Heart left ventricle (tissue), 16 donors: ENCODE results near the gene NCOA6. TPM values are rescaled to one million over a fixed set of nuclear protein-coding genes. Genes with fewer than 3 reads are reported as not detected.
"Not testable (repeated sequence)": the region's sequence is repeated elsewhere in the genome, so short reads cannot be mapped to it uniquely, and the experiment has no call there.

Source experiments
- ATAC-seq, 4 donors: fragments of 200-7000 bp; cut with Tn5 transposase; one replicate each; pipeline ENCODE4 v1.9.1; 2020 to 2022; ENCODE audit warnings: moderate library complexity in 4 of 4, mild to moderate bottlenecking in 3 of 4, moderate number of reproducible peaks in 1 of 4
- DNase-seq, 5 donors: peaks; one replicate each; pipeline ENCODE4 v3.0.0-alpha.2; 2020
- H3K27ac ChIP-seq, 12 donors: fragments of 200-600 bp; sonication (generic) in 4 of 12; one replicate each; pipeline versions ENCODE4 v1.5.0 to v1.8.0; 2016 to 2022; ENCODE audit warnings: mild to moderate bottlenecking in 2 of 12
- H3K27me3 ChIP-seq, 9 donors: fragments of 200-600 bp; sonication (generic) in 2 of 9; one replicate each; pipeline versions ENCODE4 v1.5.1 to v1.8.0; 2016 to 2022; ENCODE audit warnings: mild to moderate bottlenecking in 3 of 9
- H3K36me3 ChIP-seq, 9 donors: fragments of 200-600 bp; sonication (generic) in 2 of 9; one replicate each; pipeline versions ENCODE4 v1.5.0 to v1.8.0; 2018 to 2022; ENCODE audit warnings: mild to moderate bottlenecking in 2 of 9
- H3K4me1 ChIP-seq, 12 donors: fragments of 200-600 bp; sonication (generic) in 4 of 12; one replicate each; pipeline versions ENCODE4 v1.5.0 to v1.8.0; 2016 to 2022; ENCODE audit warnings: mild to moderate bottlenecking in 3 of 12
- H3K4me3 ChIP-seq, 12 donors: fragments of 200-600 bp; sonication (generic) in 4 of 12; one replicate each; pipeline versions ENCODE4 v1.5.0 to v1.8.0; 2017 to 2022; ENCODE audit warnings: mild to moderate bottlenecking in 9 of 12, moderate library complexity in 4 of 12
- H3K9me3 ChIP-seq, 12 donors: fragments of 200-600 bp; sonication (generic) in 4 of 12; one replicate each; pipeline versions ENCODE4 v1.5.0 to v1.8.0; 2016 to 2022; ENCODE audit warnings: mild to moderate bottlenecking in 1 of 12
- CTCF ChIP-seq, 12 donors: fragments of 200-600 bp; sonication (generic) in 4 of 12; IDR thresholded peaks; one replicate each; pipeline versions ENCODE4 v1.5.0 to v1.8.0; 2018 to 2022; ENCODE audit warnings: antibody characterized with exemption in 12 of 12, mild to moderate bottlenecking in 5 of 12
- POLR2A ChIP-seq, 2 donors: fragments of 450-650 bp; IDR thresholded peaks; one replicate each; pipeline ENCODE4 v1.6.1; 2017; ENCODE audit warnings: antibody characterized with exemption in 2 of 2, mild to moderate bottlenecking in 2 of 2, moderate library complexity in 2 of 2
- WGBS, 4 donors: extraction: QIAGEN DNeasy Blood & Tissue Kit in 2 of 4; methylation state at CpG; one replicate each; pipeline versions ENCODE4 v1.1.5 to v1.1.7; 2013 to 2018; 5-methylcytosine and 5-hydroxymethylcytosine counted together
- intact Hi-C, 10 donors: fragments of 100-400 bp; cut with DNase I; formaldehyde crosslinking; loops; one replicate each; pipeline versions ENCODE4 v1.11.1 to v1.14.2; 2022
- polyA plus RNA-seq, 2 donors: library from polyadenylated mRNA; stranded (reverse); fragments of 200-250 nt; gene quantifications; one replicate each; pipeline ENCODE4 v1.2.3, GENCODE V29; 2013
- total RNA-seq, 9 donors: library from RNA; depleted of rRNA in 2 of 9; stranded (reverse); fragments of >200 nt in 2 of 9; fragmentation: NEBNext Ultra II Directional in 3 of 9; extraction: Animal tissue kit (Norgen Biotek cat#: 25700) in 3 of 9; gene quantifications; one replicate each; pipeline versions ENCODE4 v1.1.0 to v1.2.4, GENCODE V29; 2016 to 2023
- donor health status: ischemic (EF 13 %, LVEDD 7.1; RV severe dilation, severe dysfunction).
- donor health status: healthy with polysubstance abuse.
- donor health status: DM: no; HTN: yes; CAD: no.
- donor health status: DM: no; HTN: no; CAD: no.
- donor health status: ischemic (EF 25% LVEDD 6.9; RV normal size, moderate dysfunction).
- donor health status: ischemic (EF 25% LVEDD 5.7; RV mildly dilated, moderate dysfunction).
- donor health status: healthy.
- donor health status: DM: yes; HTN: yes; CAD: no.
- donor health status: ischemic (EF 35%, LVEDD 5.7; RV mildly dilated, moderate dysfunction).
- donor health status: nonischemic (EF 11% LVEDD 7.7; RV severe dilation, severe dysfunction).
- donor health status: DM: yes; HTN: yes; CAD: no.
- donor health status: PGD.
- donor health status: ischemic (EF 29% LVEDD 5.4; RV normal size, mild dysfunction).
- donor health status: nonischemic (EF 23%, LVEDD 6.1; RV moderate dilation, normal function).

Gene NCOA6
- total and polyA plus RNA-seq, 11 donors: 13.0 to 34.0 (median 19.9) TPM

GRCh38 chr20:34732523-34732922 lies 92.9 kb downstream of the NCOA6 start:
- Histone ChIP-seq H3K4me1 (peaks cover 0 to 21% (median 2%) of the 10 kb centered on the region in 12 donors), H3K36me3 (peaks cover 0 to 80% (median 74%) of the 10 kb centered on the region in 9 donors), H3K4me3 (no peak overlapping the region), H3K9me3 (no peaks in the 10 kb centered on the region), H3K27me3 (no peaks in the 10 kb centered on the region), H3K27ac (no peak overlapping the region)
- intact Hi-C loops: no loop called here
- 67 to 89% (median 76%) methylated on average over 1 of the region's 1 CpG for WGBS, 4 donors
- peak in 3 of 4 donors; percentile 14 to 69 (median 66) for ATAC-seq
- TF ChIP-seq POLR2A (IDR thresholded peaks at IDR 0.05) (no peak), CTCF (IDR thresholded peaks at IDR 0.05) (no peak)
- no peak for DNase-seq

DNA sequence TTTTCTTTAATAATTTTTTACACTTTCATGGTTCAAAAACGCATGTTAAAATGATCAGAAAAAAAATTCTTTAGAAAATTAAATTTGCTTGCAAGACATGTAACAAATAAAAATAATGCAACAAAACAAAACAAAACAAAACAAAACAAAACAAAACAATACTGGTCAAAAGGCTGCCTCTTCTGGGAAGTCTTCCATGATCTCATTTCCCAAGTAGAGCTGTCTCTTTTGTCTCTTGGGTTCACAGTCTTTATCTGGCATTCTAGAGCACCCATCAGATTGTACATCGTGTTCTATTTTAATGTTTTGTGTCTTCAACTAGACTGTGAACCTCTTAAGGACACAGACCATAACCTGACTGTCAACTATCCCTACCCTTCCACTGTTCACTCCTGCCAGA lies 96.0 kb downstream of the NCOA6 start:
- H3K27ac ChIP-seq: no peak overlapping the region
- no peak for ATAC-seq
- WGBS, 4 donors: 77 to 80% (median 79%) methylated on average over 2 of the region's 2 CpGs
- no peak overlapping the region for H3K4me3 ChIP-seq
- H3K4me1 ChIP-seq: peaks cover 0 to 15% (median 2%) of the 10 kb centered on the region in 12 donors
- intact Hi-C loops: no loop called here
- peaks cover 0 to 93% (median 84%) of the 10 kb centered on the region in 9 donors for H3K36me3 ChIP-seq
- H3K27me3 ChIP-seq: no peaks in the 10 kb centered on the region
- H3K9me3 ChIP-seq: no peaks in the 10 kb centered on the region
- TF ChIP-seq POLR2A (IDR thresholded peaks at IDR 0.05): no peak
- TF ChIP-seq CTCF (IDR thresholded peaks at IDR 0.05): no peak
- DNase-seq: no peak

- H3K27ac ChIP-seq: peak overlapping the region in 1 of 12 donors; percentile 36
- H3K4me1 ChIP-seq: peaks cover 0 to 13% (median 0%) of the 10 kb centered on the region in 12 donors
- DNase-seq: no peak
- TF ChIP-seq CTCF (IDR thresholded peaks at IDR 0.05) (no peak), POLR2A (IDR thresholded peaks at IDR 0.05) (no peak)
- ATAC-seq: peak in 3 of 4 donors; percentile 45 to 62 (median 55)
- no peak overlapping the region for H3K4me3 ChIP-seq
- H3K9me3 ChIP-seq: no peaks in the 10 kb centered on the region
- intact Hi-C loops: no loop called here
- H3K27me3 ChIP-seq: no peaks in the 10 kb centered on the region
- WGBS, 4 donors: 26 to 57% (median 46%) methylated on average over 3 of the region's 3 CpGs
- peaks cover 0 to 89% (median 75%) of the 10 kb centered on the region in 9 donors for H3K36me3 ChIP-seq
These were observed 101.3 kb downstream of the NCOA6 start for GRCh38 chr20:34724172-34724571.

- intact Hi-C loops, ATAC-seq, H3K9me3 ChIP-seq, H3K4me3 ChIP-seq, H3K27ac ChIP-seq, H3K27me3 ChIP-seq, DNase-seq: not testable (repeated sequence)
- WGBS, 4 donors: 95 to 98% (median 96%) methylated on average over 3 of the region's 3 CpGs
- peaks cover 0 to 13% (median 0%) of the 10 kb centered on the region in 12 donors for H3K4me1 ChIP-seq
- H3K36me3 ChIP-seq: peaks cover 0 to 85% (median 75%) of the 10 kb centered on the region in 9 donors
These were observed 102.9 kb downstream of the NCOA6 start for GRCh38 chr20:34722560-34722959.

DNA sequence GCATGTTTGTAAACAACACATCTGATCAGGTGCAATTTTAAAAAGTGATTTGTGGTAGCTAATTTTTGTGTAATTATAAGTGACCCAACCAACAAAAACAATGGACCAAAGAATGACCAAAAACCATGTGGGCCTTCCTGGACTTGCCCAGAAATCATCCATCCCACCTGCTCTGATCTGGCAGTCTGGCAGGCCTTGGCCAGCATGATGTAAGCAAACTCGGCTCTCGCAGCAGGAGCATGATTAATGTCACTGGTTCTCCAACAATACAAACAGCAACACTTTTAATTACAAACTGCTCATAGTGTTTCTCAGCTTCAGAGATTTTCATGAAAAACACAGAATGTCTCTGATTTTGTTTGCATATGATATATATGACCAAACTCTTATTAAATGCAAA lies 105.2 kb downstream of the NCOA6 start:
- TF ChIP-seq POLR2A (IDR thresholded peaks at IDR 0.05) (no peak), CTCF (IDR thresholded peaks at IDR 0.05) (no peak)
- H3K4me1 ChIP-seq: peaks cover 0 to 13% (median 0%) of the 10 kb centered on the region in 12 donors
- no peaks in the 10 kb centered on the region for H3K27me3 ChIP-seq
- ATAC-seq (no peak), DNase-seq (no peak)
- H3K9me3 ChIP-seq: no peaks in the 10 kb centered on the region
- no peak overlapping the region for H3K27ac ChIP-seq
- 41 to 64% (median 49%) methylated on average over 2 of the region's 2 CpGs for WGBS, 4 donors
- no peak overlapping the region for H3K4me3 ChIP-seq
- intact Hi-C loops: no loop called here
- H3K36me3 ChIP-seq: peaks cover 0 to 83% (median 69%) of the 10 kb centered on the region in 9 donors

DNA sequence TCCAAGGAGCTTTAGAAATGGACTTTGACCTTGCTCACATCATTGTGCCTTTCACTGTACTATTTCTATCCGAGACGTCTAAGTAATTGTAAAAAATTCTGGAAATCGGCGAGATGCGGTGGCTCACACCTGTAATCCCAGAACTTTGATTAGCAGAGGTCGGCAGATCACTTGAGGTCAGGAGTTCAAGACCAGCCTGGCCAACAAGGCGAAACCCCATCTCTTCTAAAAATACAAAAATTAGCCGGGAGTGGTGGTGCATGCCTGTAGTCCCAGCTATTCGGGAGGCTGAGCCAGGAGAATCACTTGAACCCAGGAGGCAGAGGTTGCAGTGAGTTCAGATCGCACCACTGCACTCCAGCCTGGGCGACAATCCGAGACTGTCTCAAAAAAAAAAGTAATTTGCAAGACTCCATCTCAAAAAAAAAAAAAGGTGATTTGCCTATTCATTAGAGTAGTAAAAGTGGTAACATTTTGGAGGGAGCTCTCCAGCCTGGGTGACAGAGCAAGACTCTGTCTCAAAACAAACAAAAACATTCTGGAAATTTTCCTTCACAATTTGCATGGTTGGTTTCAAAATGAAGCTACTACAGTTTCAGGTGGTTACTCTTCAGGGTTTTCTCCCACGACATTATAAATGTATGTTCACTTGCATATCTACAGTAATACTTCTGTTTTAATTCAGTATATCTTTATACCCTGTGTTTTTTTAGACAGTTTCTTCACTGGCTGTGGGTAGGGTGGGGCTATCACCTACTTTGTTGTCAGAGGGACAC lies 106.0 kb downstream of the NCOA6 start:
- H3K4me3 ChIP-seq, H3K27me3 ChIP-seq, ATAC-seq, intact Hi-C loops, DNase-seq, H3K9me3 ChIP-seq, H3K27ac ChIP-seq, H3K4me1 ChIP-seq: not testable (repeated sequence)
- H3K36me3 ChIP-seq: peaks cover 0 to 83% (median 69%) of the 10 kb centered on the region in 9 donors
- WGBS, 4 donors: 94 to 97% (median 95%) methylated on average over 13 of the region's 13 CpGs
